ENCODE results near the gene PERM1. TPM values are rescaled to one million over a fixed set of nuclear protein-coding genes. Genes with fewer than 3 reads are reported as not detected.
A peak's percentile ranks its signal among the peaks of the same experiment; 100 is the strongest.

Gene PERM1
- total and polyA plus RNA-seq, 9 of the 15 experiments (the other 6 are each of a cell fraction or from before 2014, with no cell fraction given) = not detected

GRCh38 chr1:960363-961131 lies 21.3 kb downstream of the PERM1 start, which contains the start of gene KLHL17 (continued):
- TF ChIP-seq, protein P1, sequence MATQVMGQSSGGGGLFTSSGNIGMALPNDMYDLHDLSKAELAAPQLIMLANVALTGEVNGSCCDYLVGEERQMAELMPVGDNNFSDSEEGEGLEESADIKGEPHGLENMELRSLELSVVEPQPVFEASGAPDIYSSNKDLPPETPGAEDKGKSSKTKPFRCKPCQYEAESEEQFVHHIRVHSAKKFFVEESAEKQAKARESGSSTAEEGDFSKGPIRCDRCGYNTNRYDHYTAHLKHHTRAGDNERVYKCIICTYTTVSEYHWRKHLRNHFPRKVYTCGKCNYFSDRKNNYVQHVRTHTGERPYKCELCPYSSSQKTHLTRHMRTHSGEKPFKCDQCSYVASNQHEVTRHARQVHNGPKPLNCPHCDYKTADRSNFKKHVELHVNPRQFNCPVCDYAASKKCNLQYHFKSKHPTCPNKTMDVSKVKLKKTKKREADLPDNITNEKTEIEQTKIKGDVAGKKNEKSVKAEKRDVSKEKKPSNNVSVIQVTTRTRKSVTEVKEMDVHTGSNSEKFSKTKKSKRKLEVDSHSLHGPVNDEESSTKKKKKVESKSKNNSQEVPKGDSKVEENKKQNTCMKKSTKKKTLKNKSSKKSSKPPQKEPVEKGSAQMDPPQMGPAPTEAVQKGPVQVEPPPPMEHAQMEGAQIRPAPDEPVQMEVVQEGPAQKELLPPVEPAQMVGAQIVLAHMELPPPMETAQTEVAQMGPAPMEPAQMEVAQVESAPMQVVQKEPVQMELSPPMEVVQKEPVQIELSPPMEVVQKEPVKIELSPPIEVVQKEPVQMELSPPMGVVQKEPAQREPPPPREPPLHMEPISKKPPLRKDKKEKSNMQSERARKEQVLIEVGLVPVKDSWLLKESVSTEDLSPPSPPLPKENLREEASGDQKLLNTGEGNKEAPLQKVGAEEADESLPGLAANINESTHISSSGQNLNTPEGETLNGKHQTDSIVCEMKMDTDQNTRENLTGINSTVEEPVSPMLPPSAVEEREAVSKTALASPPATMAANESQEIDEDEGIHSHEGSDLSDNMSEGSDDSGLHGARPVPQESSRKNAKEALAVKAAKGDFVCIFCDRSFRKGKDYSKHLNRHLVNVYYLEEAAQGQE (IDR thresholded peaks at IDR 0.05; ENCODE audit: borderline replicate concordance) = no peak
- TF ChIP-seq, protein P1 (CRISPR knock-in tag; IDR thresholded peaks at IDR 0.05; ENCODE audit: low read depth) = no peak
- TF ChIP-seq E2F3 (CRISPR knock-in tag; IDR thresholded peaks at IDR 0.05) (no peak), MED1 (CRISPR knock-in tag; IDR thresholded peaks at IDR 0.05; ENCODE audit: borderline replicate concordance) (no peak), ZFP30 (CRISPR knock-in tag; IDR thresholded peaks at IDR 0.05; ENCODE audit: borderline replicate concordance) (no peak), ZC3H4 (CRISPR knock-in tag; IDR thresholded peaks at IDR 0.05; ENCODE audit: borderline replicate concordance) (no peak), CBFA2T3 (IDR thresholded peaks at IDR 0.05) (no peak), KDM4B (IDR thresholded peaks at IDR 0.05; ENCODE audit: borderline replicate concordance in 2 of 2, low read depth in 1 of 2) (no peak), POLR2A (conservative IDR thresholded peaks at IDR 0.05) (no peak), RBM25 (IDR thresholded peaks at IDR 0.05; ENCODE audit: low read depth, low read length, severe bottlenecking) (peak; percentile 100), ETS1 (conservative IDR thresholded peaks at IDR 0.05; ENCODE audit: control insufficient read depth, low read depth, low read length) (0 out of 2 replicates have a peak, but pooled peaks have one; percentile 15), SMARCA5 (IDR thresholded peaks at IDR 0.05) (peak; percentile 69), ELF4 (CRISPR knock-in tag; IDR thresholded peaks at IDR 0.05) (no peak), SOX6 (IDR thresholded peaks at IDR 0.05) (0 out of 2 replicates have a peak, but pooled peaks have one; percentile 11), NCOA1 (IDR thresholded peaks at IDR 0.05; ENCODE audit: low read depth) (no peak), SPI1 (IDR thresholded peaks at IDR 0.05; ENCODE audit: borderline replicate concordance, low read depth, low read length) (no peak), CREB1 (IDR thresholded peaks at IDR 0.05) (no peak; the same call in 1 of the 2 replicates), CREB1 (CRISPR knock-in tag; IDR thresholded peaks at IDR 0.05) (peak; percentile 70), HDAC3 (IDR thresholded peaks at IDR 0.05; ENCODE audit: borderline replicate concordance, partially characterized antibody) (no peak)

Measured in K562 (cell line).